Suprapubic skin (tissue), 4 donors: Measurements from ENCODE around the gene STAU1.

Experiments used
- CTCF ChIP-seq, 2 donors: fragments of 200-600 bp in 1 of 2; fragments of 450-650 bp in 1 of 2; sonication (generic) in 1 of 2; IDR thresholded peaks; one replicate each; pipeline ENCODE4 v1.5.1; 2016 to 2019; ENCODE audit warnings: antibody characterized with exemption in 2 of 2, mild to moderate bottlenecking in 1 of 2, moderate library complexity in 1 of 2
- EP300 ChIP-seq: sonication (generic); formaldehyde crosslinking; IDR thresholded peaks from one replicate; pipeline ENCODE4 v1.6.1; 2017; ENCODE audit warnings: antibody characterized with exemption
- POLR2A ChIP-seq, 2 donors: fragments of 450-650 bp; IDR thresholded peaks; one replicate each; pipeline ENCODE4 v1.6.1; 2017; ENCODE audit warnings: antibody characterized with exemption in 2 of 2, mild to moderate bottlenecking in 2 of 2, moderate library complexity in 2 of 2
- POLR2AphosphoS5 ChIP-seq, 3 donors: sonication (generic); formaldehyde crosslinking; IDR thresholded peaks; one replicate each; pipeline ENCODE4 v1.6.1; 2017; ENCODE audit warnings: antibody characterized with exemption in 3 of 3

GRCh38 chr20:49219091-49219923 is 31.2 kb upstream of the STAU1 start, which contains the start of gene DDX27:
- TF ChIP-seq CTCF (IDR thresholded peaks at IDR 0.05) (no peak), EP300 (no peak), POLR2A (IDR thresholded peaks at IDR 0.05) (peak in 1 of 2 donors; percentile 83), POLR2AphosphoS5 (IDR thresholded peaks at IDR 0.05) (peak; percentile 54 to 96 (median 85))
